Motor neuron (in vitro differentiated cells): Measurements from ENCODE around the gene GUCY1A1. TPM values are rescaled to one million over a fixed set of nuclear protein-coding genes. Genes with fewer than 3 reads are reported as not detected.
A peak's percentile ranks its signal among the peaks of the same experiment; 100 is the strongest.

Source experiments
- ATAC-seq, 8 experiments: fragments of 200-7000 bp; cut with Tn5 transposase; replicated peaks in 6 of 8; 2 replicates each; pipeline ENCODE4 v1.8.0; 2021; ENCODE audit warnings: mild to moderate bottlenecking in 8 of 8, moderate library complexity in 8 of 8
- H3K27ac ChIP-seq, 2 donors: fragments of 250-450 bp; sonication (Bioruptor Pico); 2 replicates each; pipeline ENCODE4 v1.9.0; 2021; ENCODE audit warnings: antibody characterized with exemption in 2 of 2, mild to moderate bottlenecking in 2 of 2, moderate library complexity in 1 of 2
- H3K4me1 ChIP-seq, 2 donors: fragments of 250-450 bp; sonication (Bioruptor Pico); replicated peaks in 1 of 2; 2 replicates each; pipeline ENCODE4 v1.6.1; 2021; ENCODE audit warnings: antibody characterized with exemption in 2 of 2, mild to moderate bottlenecking in 2 of 2, moderate library complexity in 1 of 2
- H3K4me3 ChIP-seq, 5 donors: fragments of 250-450 bp; sonication (Bioruptor Pico); 2 replicates each; pipeline ENCODE4 v1.9.0; 2021; ENCODE audit warnings: antibody characterized with exemption in 5 of 5, mild to moderate bottlenecking in 5 of 5, moderate library complexity in 4 of 5
- WGBS, 10 experiments: fragments of 450-650 bp; shearing (Covaris generic); methylation state at CpG; one replicate each; pipeline ENCODE4 v1.0.0; 2022; 5-methylcytosine and 5-hydroxymethylcytosine counted together
- in situ Hi-C, 9 experiments: fragments of 400-800 bp; cut with MboI; loops; one replicate each; pipeline ENCODE4 v1.15.0; 2021; ENCODE audit warnings: low sequenced_read_pairs in 9 of 9, low pct_unique_long_range_greater_than_20kb in 2 of 9; ENCODE audit not compliant: unreplicated experiment in 9 of 9
- total RNA-seq, 8 experiments: library from RNA; unstranded; fragments of 300-600 nt; gene quantifications; 2 replicates each; pipeline versions ENCODE4 v1.2.3 to v1.2.4, GENCODE V29; 2022

GUCY1A1 gene
- total RNA-seq, 8 experiments from 2014 or later: 0.10 to 28.3 (median 9.5) TPM; not detected in 1

- Histone ChIP-seq H3K27ac (no peak overlapping the region), H3K4me1 (no peaks in the 10 kb centered on the region), H3K4me3 (no peak overlapping the region)
- in situ Hi-C loops: no loop called here
- ATAC-seq: no peak
- WGBS, 10 experiments: 0 to 95% (median 80%) methylated on average over 1 to 2 of the region's 2 CpGs; no CpG with 5 or more reads in 2 of the 10 experiments
Observed at GRCh38 chr4:155738548-155738947, 71.9 kb downstream of the GUCY1A1 start.

- H3K27ac ChIP-seq: no peak overlapping the region
- in situ Hi-C loops: no loop called here
- no peak for ATAC-seq
- peaks cover 0 to 4% of the 10 kb centered on the region in 2 donors for H3K4me1 ChIP-seq
- WGBS, 10 experiments: 100% methylated on average over 1 of the region's 1 CpG; no CpG with 5 or more reads in 9 of the 10 experiments
- no peak overlapping the region for H3K4me3 ChIP-seq
Observed at GRCh38 chr4:155741546-155741945, 74.9 kb downstream of the GUCY1A1 start.

GRCh38 chr4:155742310-155743015 is 75.8 kb downstream of the GUCY1A1 start:
- ATAC-seq: no peak
- H3K4me1 ChIP-seq: peaks cover 2 to 7% of the 10 kb centered on the region in 2 donors
- in situ Hi-C loops: no loop called here
- 33 to 100% (median 77%) methylated on average over 1 to 3 of the region's 3 CpGs; no CpG with 5 or more reads in 1 of the 10 experiments for WGBS, 10 experiments
- no peak overlapping the region for H3K4me3 ChIP-seq
- H3K27ac ChIP-seq: no peak overlapping the region

- Histone ChIP-seq H3K27ac (no peak overlapping the region), H3K4me1 (peaks cover 4 to 7% of the 10 kb centered on the region in 2 donors), H3K4me3 (no peak overlapping the region)
- ATAC-seq: no peak
- 5 to 100% (median 68%) methylated on average over 1 to 4 of the region's 5 CpGs for WGBS, 10 experiments
- in situ Hi-C loops: no loop called here
Observed at GRCh38 chr4:155745984-155746383, 79.3 kb downstream of the GUCY1A1 start.

GRCh38 chr4:155748039-155748438 is 81.4 kb downstream of the GUCY1A1 start:
- no peak overlapping the region for H3K4me3 ChIP-seq
- in situ Hi-C loops: no loop called here
- peaks cover 4 to 7% of the 10 kb centered on the region in 2 donors for H3K4me1 ChIP-seq
- H3K27ac ChIP-seq: no peak overlapping the region
- 0 to 71% (median 67%) methylated on average over 1 of the region's 2 CpGs; no CpG with 5 or more reads in 7 of the 10 experiments for WGBS, 10 experiments
- no peak for ATAC-seq

- peak in 5 of 8 experiments; percentile 36 to 59 (median 46) for ATAC-seq
- Histone ChIP-seq H3K27ac (no peak overlapping the region), H3K4me1 (peaks cover 4 to 7% of the 10 kb centered on the region in 2 donors), H3K4me3 (no peak overlapping the region)
- 43 to 100% (median 82%) methylated on average over 1 to 5 of the region's 5 CpGs for WGBS, 10 experiments
- in situ Hi-C loops: no loop called here
Observed at GRCh38 chr4:155749041-155749440, 82.4 kb downstream of the GUCY1A1 start.

GRCh38 chr4:155751569-155751968 is 84.9 kb downstream of the GUCY1A1 start:
- Histone ChIP-seq H3K27ac (no peak overlapping the region), H3K4me1 (peaks cover 2 to 4% of the 10 kb centered on the region in 2 donors), H3K4me3 (no peak overlapping the region)
- in situ Hi-C loops: no loop called here
- ATAC-seq: no peak
- 21 to 83% (median 62%) methylated on average over 2 to 5 of the region's 5 CpGs; no CpG with 5 or more reads in 2 of the 10 experiments for WGBS, 10 experiments

GRCh38 chr4:155757745-155758265 is 91.2 kb downstream of the GUCY1A1 start:
- 40 to 100% (median 89%) methylated on average over 1 of the region's 1 CpG; no CpG with 5 or more reads in 2 of the 10 experiments for WGBS, 10 experiments
- no peak overlapping the region for H3K4me3 ChIP-seq
- in situ Hi-C loops: no loop called here
- H3K4me1 ChIP-seq: peaks cover 4 to 12% of the 10 kb centered on the region in 2 donors
- ATAC-seq: no peak
- no peak overlapping the region for H3K27ac ChIP-seq

GRCh38 chr4:155758481-155759371 is 92.1 kb downstream of the GUCY1A1 start, which contains the start of gene GUCY1B1:
TSS of gene GUCY1B1 (plus strand) at chr4:155759021. CDS start at chr4:155759141, 120 bp downstream.
- in situ Hi-C loops: no loop called here
- H3K4me3 ChIP-seq: peak within 1 kb of the TSS; percentile 75 to 96 (median 88)
- H3K4me1 ChIP-seq: peaks cover 4 to 12% of the 10 kb centered on the region in 2 donors
- ATAC-seq: peak; percentile 94 to 99 (median 97)
- WGBS, 10 experiments: 3 to 94% (median 62%) methylated on average over 1 to 11 of the region's 51 CpGs
- H3K27ac ChIP-seq: peak within 1 kb of the TSS; percentile 82 to 86

GRCh38 chr4:155759372-155760252 is 93.0 kb downstream of the GUCY1A1 start:
- in situ Hi-C loops: no loop called here
- Histone ChIP-seq H3K27ac (peak overlapping the region; percentile 82 to 86), H3K4me1 (peaks cover 4 to 12% of the 10 kb centered on the region in 2 donors), H3K4me3 (peak overlapping the region; percentile 75 to 96 (median 88))
- WGBS, 10 experiments: 0 to 3% (median 0%) methylated on average over 6 to 11 of the region's 77 CpGs; no CpG with 5 or more reads in 7 of the 10 experiments
- ATAC-seq: peak in 7 of 8 experiments; percentile 11 to 51 (median 39)

GRCh38 chr4:155761047-155761446 is 94.4 kb downstream of the GUCY1A1 start:
- ATAC-seq: no peak
- Histone ChIP-seq H3K27ac (no peak overlapping the region), H3K4me3 (no peak overlapping the region), H3K4me1 (peaks cover 4 to 19% of the 10 kb centered on the region in 2 donors)
- in situ Hi-C loops: no loop called here
- WGBS, 10 experiments: 76 to 100% (median 100%) methylated on average over 1 to 3 of the region's 3 CpGs; no CpG with 5 or more reads in 1 of the 10 experiments

GRCh38 chr4:155761916-155762315 is 95.3 kb downstream of the GUCY1A1 start:
- in situ Hi-C loops: no loop called here
- no peak overlapping the region for H3K27ac ChIP-seq
- no peak overlapping the region for H3K4me3 ChIP-seq
- H3K4me1 ChIP-seq: peaks cover 4 to 26% of the 10 kb centered on the region in 2 donors
- no peak for ATAC-seq
